PC-3 (cell line): ENCODE measurements around the gene ZBED4.

Experiments used
- EZH2 ChIP-seq: fragments of 300-600 bp; sonication (generic); IDR thresholded peaks from one replicate; pipeline ENCODE4 v1.6.1; 2017; ENCODE audit warnings: antibody characterized with exemption, mild to moderate bottlenecking, low read length; ENCODE audit not compliant: unreplicated experiment
- TF ChIP-seq, protein P1 (sequence below): fragments of 300-600 bp; sonication (generic); conservative IDR thresholded peaks from 2 replicates; pipeline ENCODE4 v1.5.1; 2017; ENCODE audit warnings: antibody characterized with exemption, low read depth, mild to moderate bottlenecking, low read length

DNA sequence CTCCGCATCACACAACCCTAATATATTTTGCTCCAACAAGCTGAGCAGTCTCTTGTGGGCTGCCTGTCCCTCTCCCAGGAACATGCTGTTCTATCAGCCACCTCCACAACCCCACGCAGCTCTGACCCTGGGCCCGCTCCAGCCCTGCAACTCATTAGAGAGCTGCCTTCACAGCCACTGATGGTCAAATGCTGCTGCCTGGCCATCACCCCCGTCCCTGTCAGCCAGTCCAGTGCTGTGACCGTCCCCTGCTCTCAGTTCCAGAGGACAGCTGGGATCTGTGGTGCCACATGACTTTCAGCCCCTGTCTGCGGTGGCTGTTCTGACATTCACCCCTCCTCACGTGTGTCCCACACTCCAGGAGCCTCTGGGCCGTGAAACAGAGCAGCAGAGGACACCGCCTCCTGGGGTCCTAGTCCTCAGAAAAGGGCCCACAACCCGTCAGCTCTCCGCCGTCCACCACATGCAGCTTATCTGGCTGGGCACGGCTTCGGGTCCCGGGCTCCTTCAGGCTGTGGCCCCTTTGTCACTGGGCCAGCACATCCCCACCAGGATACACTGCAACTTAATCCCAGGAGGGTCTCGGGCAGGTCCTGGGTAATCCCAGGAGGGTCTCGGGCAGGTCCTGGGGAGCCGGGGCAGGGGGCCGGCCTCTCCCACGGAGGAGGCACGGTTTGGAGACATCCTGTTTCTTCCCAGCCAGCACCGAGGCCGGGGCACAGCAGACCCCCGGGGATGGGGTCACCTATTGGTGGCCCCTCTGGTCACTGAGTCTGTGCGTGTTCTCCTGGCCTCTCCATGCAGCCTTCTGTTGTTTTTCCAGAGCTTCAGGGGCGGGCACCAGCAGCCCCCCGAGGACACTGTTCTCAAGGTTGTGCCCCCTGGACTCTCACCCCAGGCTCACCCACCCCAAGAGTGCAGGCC lies 79.9 kb downstream of the ZBED4 start:
- TF ChIP-seq, protein P1, sequence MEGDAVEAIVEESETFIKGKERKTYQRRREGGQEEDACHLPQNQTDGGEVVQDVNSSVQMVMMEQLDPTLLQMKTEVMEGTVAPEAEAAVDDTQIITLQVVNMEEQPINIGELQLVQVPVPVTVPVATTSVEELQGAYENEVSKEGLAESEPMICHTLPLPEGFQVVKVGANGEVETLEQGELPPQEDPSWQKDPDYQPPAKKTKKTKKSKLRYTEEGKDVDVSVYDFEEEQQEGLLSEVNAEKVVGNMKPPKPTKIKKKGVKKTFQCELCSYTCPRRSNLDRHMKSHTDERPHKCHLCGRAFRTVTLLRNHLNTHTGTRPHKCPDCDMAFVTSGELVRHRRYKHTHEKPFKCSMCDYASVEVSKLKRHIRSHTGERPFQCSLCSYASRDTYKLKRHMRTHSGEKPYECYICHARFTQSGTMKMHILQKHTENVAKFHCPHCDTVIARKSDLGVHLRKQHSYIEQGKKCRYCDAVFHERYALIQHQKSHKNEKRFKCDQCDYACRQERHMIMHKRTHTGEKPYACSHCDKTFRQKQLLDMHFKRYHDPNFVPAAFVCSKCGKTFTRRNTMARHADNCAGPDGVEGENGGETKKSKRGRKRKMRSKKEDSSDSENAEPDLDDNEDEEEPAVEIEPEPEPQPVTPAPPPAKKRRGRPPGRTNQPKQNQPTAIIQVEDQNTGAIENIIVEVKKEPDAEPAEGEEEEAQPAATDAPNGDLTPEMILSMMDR, result no peak
- no peak for TF ChIP-seq EZH2
